ENCODE data around the gene LRRC61.
A peak's percentile ranks its signal among the peaks of the same experiment; 100 is the strongest.
"Not testable (repeated sequence)": the region's sequence is repeated elsewhere in the genome, so short reads cannot be mapped to it uniquely, and the experiment has no call there.

Gene LRRC61

DNA sequence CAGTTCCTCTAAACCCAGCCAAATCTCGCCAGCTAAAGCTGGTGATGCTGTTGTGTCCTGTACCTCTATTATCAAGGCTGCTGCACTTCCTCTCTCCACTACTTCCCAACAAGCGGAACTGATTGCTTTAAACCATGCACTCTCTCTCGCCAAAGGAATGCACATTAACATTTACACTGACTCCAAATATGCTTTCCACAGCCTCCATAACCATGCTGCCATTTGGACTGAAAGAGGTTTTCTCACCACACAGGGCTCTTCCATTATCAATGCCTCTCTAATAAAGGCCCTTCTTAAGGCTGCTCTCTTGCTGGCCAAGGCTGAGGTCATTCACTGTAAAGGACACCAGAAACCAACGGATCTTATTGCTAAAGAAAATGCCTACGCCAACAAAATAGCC, 11.4 kb upstream of the LRRC61 start:
- no peaks in the 10 kb centered on the region for H3K36me3 ChIP-seq (ENCODE audit: control insufficient read depth, insufficient read depth, low read length)
- H3K4me3 ChIP-seq (ENCODE audit: low read depth, low read length), result no peak overlapping the region
- peaks cover 37% of the 10 kb centered on the region for H3K27me3 ChIP-seq (ENCODE audit: control insufficient read depth, insufficient read depth, low read length)
- H3K4me1 ChIP-seq (ENCODE audit: control insufficient read depth, insufficient read depth, low read length), result peaks cover 6% of the 10 kb centered on the region
- H3K9me3 ChIP-seq (ENCODE audit: control insufficient read depth, insufficient read depth, low read length), result no peaks in the 10 kb centered on the region
- no peak overlapping the region for H3K9ac ChIP-seq (ENCODE audit: low read depth, low read length)

DNA sequence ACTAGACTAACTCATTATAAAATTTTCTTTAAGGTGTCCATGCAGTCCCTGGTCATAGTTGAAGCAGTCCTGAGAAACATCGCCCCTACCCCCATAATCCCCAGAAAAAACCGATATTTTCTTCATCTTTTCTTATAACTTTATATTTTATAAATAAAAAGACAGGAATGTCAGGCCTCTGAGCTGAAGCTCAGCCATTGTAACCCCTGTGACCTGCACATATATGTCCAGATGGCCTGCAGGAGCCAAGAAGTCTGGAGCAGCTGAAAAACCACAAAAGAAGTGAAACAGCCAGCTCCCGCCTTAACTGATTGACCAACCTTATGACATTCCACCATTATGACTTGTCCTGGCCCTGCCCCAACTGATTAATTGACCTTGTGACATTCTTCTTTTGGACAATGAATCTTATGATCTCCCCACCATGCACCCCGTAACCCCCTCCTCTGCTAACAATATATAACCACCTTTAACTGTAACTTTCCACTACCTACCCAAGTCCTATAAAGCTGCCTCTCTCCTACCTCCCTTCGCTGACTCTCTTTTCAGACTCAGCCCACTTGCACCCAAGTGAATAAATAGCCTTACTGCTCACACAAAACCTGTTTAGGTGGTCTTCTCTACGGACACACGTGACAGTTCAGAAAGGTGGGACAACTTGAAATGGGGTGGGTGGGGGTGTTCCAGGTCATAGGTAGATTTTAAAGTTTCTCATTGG, 10.3 kb upstream of the LRRC61 start:
- H3K36me3 ChIP-seq (ENCODE audit: control insufficient read depth, insufficient read depth, low read length); H3K4me3 ChIP-seq (ENCODE audit: low read depth, low read length); H3K9ac ChIP-seq (ENCODE audit: low read depth, low read length); H3K9me3 ChIP-seq (ENCODE audit: control insufficient read depth, insufficient read depth, low read length); H3K4me1 ChIP-seq (ENCODE audit: control insufficient read depth, insufficient read depth, low read length): not testable (repeated sequence)
- H3K27me3 ChIP-seq (ENCODE audit: control insufficient read depth, insufficient read depth, low read length), result peaks cover 27% of the 10 kb centered on the region

DNA sequence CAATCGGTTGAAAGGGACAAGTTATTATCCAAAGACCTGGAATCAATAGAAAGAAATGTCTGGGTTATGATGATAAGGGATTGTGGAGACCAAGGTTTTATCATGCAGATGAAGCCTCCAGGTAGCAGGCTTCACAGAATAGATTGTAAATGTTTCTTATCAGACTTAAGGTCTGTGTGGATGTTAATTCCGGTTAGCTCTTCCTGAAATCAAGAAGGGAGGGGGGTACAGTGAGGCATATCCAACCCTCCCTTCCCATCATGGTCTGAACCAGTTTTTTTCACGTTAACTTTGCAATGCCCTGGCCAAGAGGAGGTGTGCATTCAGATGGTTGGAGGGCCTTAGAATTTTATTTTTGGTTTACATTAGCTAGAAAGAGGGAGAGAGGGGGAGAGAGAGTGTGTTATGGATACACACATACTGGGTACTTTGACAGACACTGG, 9.8 kb upstream of the LRRC61 start:
- Histone ChIP-seq H3K9ac (ENCODE audit: low read depth, low read length) (no peak overlapping the region), H3K4me3 (ENCODE audit: low read depth, low read length) (no peak overlapping the region), H3K4me1 (ENCODE audit: control insufficient read depth, insufficient read depth, low read length) (peaks cover 6% of the 10 kb centered on the region)

DNA sequence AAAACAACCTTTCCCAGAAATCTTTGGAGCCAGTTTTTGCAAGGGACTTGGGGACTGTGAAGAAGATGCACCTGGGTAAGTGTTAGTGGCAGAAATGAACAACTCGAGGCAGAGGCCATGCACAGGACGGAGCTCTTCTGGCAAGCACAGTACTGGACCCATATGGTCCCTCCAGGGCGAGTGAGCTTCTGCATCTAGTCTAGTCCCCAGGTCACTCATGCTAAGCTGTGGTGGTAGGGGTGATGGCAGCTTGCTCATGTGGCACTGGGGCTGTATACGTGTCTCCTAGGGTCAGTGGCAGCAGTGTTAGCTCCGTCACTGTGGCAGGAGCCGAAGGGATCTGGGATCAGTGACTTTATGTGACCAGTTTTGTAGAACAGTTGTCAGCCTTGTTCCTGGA, 9.3 kb upstream of the LRRC61 start:
- Histone ChIP-seq H3K9ac (ENCODE audit: low read depth, low read length) (no peak overlapping the region), H3K27me3 (ENCODE audit: control insufficient read depth, insufficient read depth, low read length) (peaks cover 18% of the 10 kb centered on the region), H3K36me3 (ENCODE audit: control insufficient read depth, insufficient read depth, low read length) (no peaks in the 10 kb centered on the region), H3K4me1 (ENCODE audit: control insufficient read depth, insufficient read depth, low read length) (peaks cover 6% of the 10 kb centered on the region), H3K9me3 (ENCODE audit: control insufficient read depth, insufficient read depth, low read length) (no peaks in the 10 kb centered on the region), H3K4me3 (ENCODE audit: low read depth, low read length) (no peak overlapping the region)

More for the DNA sequence above, 9.8 kb upstream of the LRRC61 start:
- H3K36me3 ChIP-seq (ENCODE audit: control insufficient read depth, insufficient read depth, low read length), result no peaks in the 10 kb centered on the region
- no peaks in the 10 kb centered on the region for H3K9me3 ChIP-seq (ENCODE audit: control insufficient read depth, insufficient read depth, low read length)
- peaks cover 22% of the 10 kb centered on the region for H3K27me3 ChIP-seq (ENCODE audit: control insufficient read depth, insufficient read depth, low read length)

DNA sequence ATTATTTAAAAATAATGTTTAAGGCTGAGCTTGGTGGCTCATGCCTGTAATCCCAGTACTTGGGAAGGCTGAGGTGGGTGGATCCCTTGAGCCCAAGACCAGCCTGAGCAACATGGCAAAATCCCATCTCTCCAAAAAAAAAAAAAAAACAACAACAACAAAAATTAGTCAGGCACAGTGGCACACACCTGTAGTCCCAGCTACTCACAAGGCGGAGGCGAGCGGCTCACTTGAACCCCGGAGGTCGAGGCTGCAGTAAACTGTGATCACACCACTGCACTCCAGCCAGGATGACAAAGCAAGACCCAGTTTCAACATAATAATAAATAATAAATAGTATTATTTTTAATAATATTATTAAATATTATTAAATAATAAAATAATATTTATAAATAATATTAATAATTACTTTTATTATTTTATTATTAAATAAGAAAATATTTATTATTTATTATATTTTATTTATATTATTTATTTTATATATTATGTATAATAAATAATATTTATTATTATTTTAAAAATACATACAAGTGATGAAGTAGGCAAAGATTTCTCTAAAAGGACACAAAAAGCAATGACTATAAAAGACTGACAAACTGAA, 8.4 kb upstream of the LRRC61 start:
- no peaks in the 10 kb centered on the region for H3K36me3 ChIP-seq (ENCODE audit: control insufficient read depth, insufficient read depth, low read length)
- no peak overlapping the region for H3K4me3 ChIP-seq (ENCODE audit: low read depth, low read length)
- H3K4me1 ChIP-seq (ENCODE audit: control insufficient read depth, insufficient read depth, low read length), result peaks cover 6% of the 10 kb centered on the region
- no peaks in the 10 kb centered on the region for H3K9me3 ChIP-seq (ENCODE audit: control insufficient read depth, insufficient read depth, low read length)
- H3K27me3 ChIP-seq (ENCODE audit: control insufficient read depth, insufficient read depth, low read length), result peaks cover 12% of the 10 kb centered on the region
- no peak overlapping the region for H3K9ac ChIP-seq (ENCODE audit: low read depth, low read length)

DNA sequence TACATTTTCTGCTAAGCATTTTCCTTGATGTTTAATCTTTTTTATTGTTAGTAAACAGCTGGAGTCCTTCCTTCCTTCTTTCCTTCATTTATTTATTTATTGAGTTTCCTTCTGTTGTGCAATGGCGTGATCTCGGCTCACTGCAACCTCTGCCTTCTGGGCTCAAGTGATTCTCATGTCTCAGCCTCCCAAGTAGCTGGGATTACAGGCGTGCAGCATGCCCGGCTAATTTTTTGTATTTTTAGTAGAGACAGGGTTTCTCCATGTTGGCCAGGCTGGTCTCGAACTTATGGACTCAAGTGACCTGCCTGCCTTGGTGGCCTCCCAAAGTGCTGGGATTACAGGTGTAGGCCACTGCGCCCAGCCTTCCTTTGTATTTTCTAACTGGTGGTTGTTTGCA, 6.2 kb upstream of the LRRC61 start:
- H3K9ac ChIP-seq (ENCODE audit: low read depth, low read length); H3K27me3 ChIP-seq (ENCODE audit: control insufficient read depth, insufficient read depth, low read length); H3K36me3 ChIP-seq (ENCODE audit: control insufficient read depth, insufficient read depth, low read length); H3K9me3 ChIP-seq (ENCODE audit: control insufficient read depth, insufficient read depth, low read length); H3K4me1 ChIP-seq (ENCODE audit: control insufficient read depth, insufficient read depth, low read length); H3K4me3 ChIP-seq (ENCODE audit: low read depth, low read length): not testable (repeated sequence)

DNA sequence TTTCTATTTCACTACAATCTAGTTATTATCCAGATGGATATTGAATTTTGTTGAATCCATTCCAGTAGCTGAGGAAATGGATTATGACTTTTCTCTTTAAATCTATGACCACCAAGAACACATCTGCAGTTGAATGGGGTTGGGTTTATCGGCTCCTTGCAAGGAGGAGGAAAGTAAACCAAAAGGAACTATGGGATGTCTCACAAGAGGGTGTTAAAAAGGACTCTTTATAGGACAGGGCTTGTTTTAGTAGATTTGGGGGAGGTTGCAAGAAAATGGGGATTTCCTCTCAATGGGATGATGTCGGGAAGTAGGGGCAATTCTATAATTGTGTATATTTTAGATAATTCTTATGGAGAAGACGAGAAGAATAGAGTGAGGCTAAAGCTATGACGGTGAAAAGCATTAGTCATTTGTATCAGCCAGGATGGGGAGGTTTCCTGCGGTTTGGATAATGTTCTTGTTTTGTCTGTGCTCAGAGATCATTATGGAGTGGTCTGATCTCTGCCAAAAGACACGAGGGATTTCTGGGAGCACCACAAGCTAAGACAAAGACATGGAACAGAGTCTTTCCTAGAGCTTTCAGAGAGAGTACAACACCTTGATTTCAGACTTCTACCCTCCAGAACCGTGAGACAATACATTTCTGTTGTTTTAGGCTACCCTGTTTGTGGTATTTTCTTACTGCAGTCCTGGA, 5.3 kb upstream of the LRRC61 start:
- Histone ChIP-seq H3K36me3 (ENCODE audit: control insufficient read depth, insufficient read depth, low read length) (no peaks in the 10 kb centered on the region), H3K27me3 (ENCODE audit: control insufficient read depth, insufficient read depth, low read length) (no peaks in the 10 kb centered on the region), H3K9me3 (ENCODE audit: control insufficient read depth, insufficient read depth, low read length) (no peaks in the 10 kb centered on the region), H3K4me1 (ENCODE audit: control insufficient read depth, insufficient read depth, low read length) (peaks cover 12% of the 10 kb centered on the region), H3K9ac (ENCODE audit: low read depth, low read length) (no peak overlapping the region), H3K4me3 (ENCODE audit: low read depth, low read length) (no peak overlapping the region)

DNA sequence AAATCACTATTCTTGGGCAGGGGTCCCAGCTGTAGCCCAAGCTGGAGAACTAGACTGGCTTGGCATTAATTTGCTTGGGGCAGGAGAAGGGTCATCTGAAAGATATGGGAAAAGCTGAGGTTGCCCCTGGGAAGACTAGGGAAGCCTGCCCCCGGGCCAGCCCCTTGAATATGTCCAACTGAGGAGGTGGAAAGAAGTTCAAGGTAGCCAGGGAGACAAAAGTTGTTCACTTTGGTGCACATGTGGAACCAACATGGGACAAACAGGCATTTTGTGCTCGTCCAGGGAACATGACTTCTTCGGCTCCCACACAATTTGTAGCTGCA, 1.4 kb upstream of the LRRC61 start:
- H3K4me3 ChIP-seq (ENCODE audit: low read depth, low read length), result no peak overlapping the region

DNA sequence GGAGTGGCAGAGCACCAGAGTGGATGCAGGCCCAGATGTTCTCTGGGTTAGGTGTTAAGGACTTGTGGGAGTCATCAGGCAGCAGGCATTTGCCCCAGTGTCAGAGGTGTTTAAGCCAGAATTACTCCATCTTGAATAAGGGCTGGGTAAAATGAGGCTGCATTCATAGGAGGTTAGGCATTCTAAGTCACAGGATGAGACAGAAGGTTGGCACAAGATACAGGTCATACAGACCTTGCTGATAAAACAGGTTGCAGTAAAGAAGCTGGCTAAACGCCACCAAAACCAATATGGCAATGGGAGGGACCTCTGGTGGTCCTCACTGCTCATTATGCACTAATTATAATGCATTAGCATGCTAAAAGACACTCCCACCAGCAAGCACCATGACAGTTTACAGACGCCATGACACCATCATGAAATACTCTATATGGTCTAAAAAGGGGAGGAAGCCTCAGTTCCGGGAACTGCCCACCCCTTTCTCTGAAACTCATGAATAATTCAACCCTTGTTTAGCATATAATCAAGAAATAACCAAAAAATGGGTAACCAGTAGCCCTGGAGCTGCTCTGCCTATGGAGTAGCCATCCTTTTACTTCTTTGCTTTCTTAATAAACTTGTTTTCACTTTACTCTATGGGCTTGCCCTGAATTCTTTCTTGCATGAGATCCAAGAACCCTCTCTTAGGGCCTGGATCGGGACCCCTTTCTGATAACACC, 882 bp upstream of the LRRC61 start:
- peak overlapping the region; percentile 54 for H3K9ac ChIP-seq (ENCODE audit: low read depth, low read length)

More for the DNA sequence above, 1.4 kb upstream of the LRRC61 start:
- no peaks in the 10 kb centered on the region for H3K27me3 ChIP-seq (ENCODE audit: control insufficient read depth, insufficient read depth, low read length)
- H3K36me3 ChIP-seq (ENCODE audit: control insufficient read depth, insufficient read depth, low read length), result peaks cover 18% of the 10 kb centered on the region
- H3K4me1 ChIP-seq (ENCODE audit: control insufficient read depth, insufficient read depth, low read length), result peaks cover 15% of the 10 kb centered on the region
- no peaks in the 10 kb centered on the region for H3K9me3 ChIP-seq (ENCODE audit: control insufficient read depth, insufficient read depth, low read length)
- no peak overlapping the region for H3K9ac ChIP-seq (ENCODE audit: low read depth, low read length)

DNA sequence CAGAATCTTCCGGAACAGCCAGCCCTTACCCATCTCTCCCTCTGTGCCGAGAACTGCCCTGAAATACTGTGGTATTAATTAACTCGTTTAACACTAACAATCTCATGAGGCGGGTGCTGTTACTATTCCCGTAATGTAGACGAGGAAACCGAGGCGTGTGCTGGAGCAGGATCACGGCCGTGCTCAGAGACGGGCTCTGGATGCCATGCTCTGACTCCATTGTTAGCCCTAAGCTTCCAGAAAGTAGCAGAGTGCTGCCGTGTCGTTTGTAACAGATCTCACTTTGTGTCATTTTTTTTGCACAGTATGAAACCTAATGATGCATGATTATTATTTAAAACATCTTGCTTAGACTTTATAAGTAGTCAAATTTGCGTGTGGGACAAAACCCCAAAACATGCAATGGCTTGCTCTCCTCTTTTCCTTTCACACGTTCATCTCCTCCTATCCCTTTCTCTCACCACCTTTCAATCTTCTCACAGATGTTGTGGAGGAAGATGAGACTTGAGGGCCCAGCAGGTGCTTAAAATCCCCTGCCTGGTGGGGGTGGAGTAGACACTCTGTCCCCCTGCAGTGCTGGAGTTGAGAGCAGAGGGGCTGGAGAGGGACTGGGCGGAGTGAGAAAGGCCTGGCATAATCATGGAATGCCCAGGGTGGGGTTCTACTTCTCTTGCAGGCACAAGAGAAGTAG, 672 bp downstream of the LRRC61 start:
- Histone ChIP-seq H3K27me3 (ENCODE audit: control insufficient read depth, insufficient read depth, low read length) (no peaks in the 10 kb centered on the region), H3K4me1 (ENCODE audit: control insufficient read depth, insufficient read depth, low read length) (peaks cover 17% of the 10 kb centered on the region), H3K36me3 (ENCODE audit: control insufficient read depth, insufficient read depth, low read length) (peaks cover 28% of the 10 kb centered on the region), H3K9ac (ENCODE audit: low read depth, low read length) (peak overlapping the region; percentile 74), H3K4me3 (ENCODE audit: low read depth, low read length) (peak overlapping the region; percentile 78), H3K9me3 (ENCODE audit: control insufficient read depth, insufficient read depth, low read length) (no peaks in the 10 kb centered on the region)

More for the DNA sequence above, 882 bp upstream of the LRRC61 start:
- no peaks in the 10 kb centered on the region for H3K27me3 ChIP-seq (ENCODE audit: control insufficient read depth, insufficient read depth, low read length)
- peak overlapping the region; percentile 78 for H3K4me3 ChIP-seq (ENCODE audit: low read depth, low read length)
- peaks cover 15% of the 10 kb centered on the region for H3K4me1 ChIP-seq (ENCODE audit: control insufficient read depth, insufficient read depth, low read length)
- H3K36me3 ChIP-seq (ENCODE audit: control insufficient read depth, insufficient read depth, low read length), result peaks cover 21% of the 10 kb centered on the region
- H3K9me3 ChIP-seq (ENCODE audit: control insufficient read depth, insufficient read depth, low read length), result no peaks in the 10 kb centered on the region

DNA sequence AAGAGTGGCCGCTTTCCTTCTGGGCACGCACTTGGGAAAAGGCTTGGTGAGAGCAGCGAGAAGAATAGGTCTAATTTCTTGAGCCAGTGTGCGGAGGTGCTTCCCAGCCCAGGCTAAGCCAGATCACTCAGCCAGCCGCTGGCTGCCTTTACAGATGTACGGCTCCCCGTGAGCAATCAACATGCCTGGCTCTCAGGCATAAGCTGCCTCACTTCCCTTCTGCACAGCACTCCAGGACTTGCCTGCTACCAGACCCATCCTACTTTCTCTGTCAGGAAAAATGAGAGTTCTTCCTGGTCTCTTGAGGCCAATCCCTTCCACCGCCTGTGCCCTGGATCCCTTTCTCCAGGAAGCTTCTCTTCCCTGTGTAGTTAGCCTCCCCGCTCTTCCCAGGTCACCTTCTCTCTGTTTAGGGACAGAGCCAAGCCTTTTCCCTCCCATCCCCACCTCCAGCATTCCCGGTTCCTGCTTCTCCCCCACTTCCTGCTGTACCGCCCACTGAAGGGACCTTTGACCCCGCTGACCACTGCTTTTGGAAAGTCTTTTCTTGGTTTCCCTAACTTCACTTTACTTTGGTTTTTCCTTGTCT, 1.3 kb downstream of the LRRC61 start:
- H3K9ac ChIP-seq (ENCODE audit: low read depth, low read length), result peak overlapping the region; percentile 12
- H3K4me3 ChIP-seq (ENCODE audit: low read depth, low read length), result peak overlapping the region; percentile 78
- no peaks in the 10 kb centered on the region for H3K9me3 ChIP-seq (ENCODE audit: control insufficient read depth, insufficient read depth, low read length)
- peaks cover 24% of the 10 kb centered on the region for H3K4me1 ChIP-seq (ENCODE audit: control insufficient read depth, insufficient read depth, low read length)
- peaks cover 30% of the 10 kb centered on the region for H3K36me3 ChIP-seq (ENCODE audit: control insufficient read depth, insufficient read depth, low read length)
- H3K27me3 ChIP-seq (ENCODE audit: control insufficient read depth, insufficient read depth, low read length), result no peaks in the 10 kb centered on the region

All from iPS-15b (cell line).